HL-60/S4 treated with retinoic acid at 250 ng/mL for 4 days and 3 days (cell line): ENCODE data around the gene ICA1L.
"Not testable (repeated sequence)": the region's sequence is repeated elsewhere in the genome, so short reads cannot be mapped to it uniquely, and the experiment has no call there.

Experiments used
- in situ Hi-C: fragments of 300-500 bp; cut with MboI; formaldehyde crosslinking; loops from 2 replicates; pipeline ENCODE4 v1.7.0; 2022; ENCODE audit warnings: low sequenced_read_pairs

The ICA1L gene

GRCh38 chr2:202871300-202872141 is at the start of gene ICA1L:
ICA1L (minus strand) TSS chr2:202871766; CDS start chr2:202829009, 42,757 bp downstream.
- in situ Hi-C loops: no loop called here

DNA sequence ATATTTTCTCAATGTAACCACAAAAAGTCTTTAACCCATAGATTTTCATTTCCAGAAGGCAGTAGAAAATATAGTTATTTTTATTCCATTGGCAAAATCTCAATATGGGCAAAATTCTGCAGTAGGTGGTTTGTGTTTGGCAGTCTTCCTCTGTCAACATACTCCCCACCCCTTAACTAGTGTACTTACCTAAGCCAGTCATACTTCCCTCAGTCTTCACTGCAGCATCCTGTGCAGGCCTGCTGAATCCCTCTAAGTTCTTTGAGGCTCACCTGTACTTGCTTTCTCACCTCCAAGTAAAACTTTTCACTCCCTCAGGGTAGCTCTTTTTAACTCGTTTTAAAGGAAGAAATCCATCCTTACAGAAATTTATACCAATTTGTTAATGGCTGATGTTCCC is 47.3 kb upstream of the ICA1L start:
- in situ Hi-C loops: no loop called here

DNA sequence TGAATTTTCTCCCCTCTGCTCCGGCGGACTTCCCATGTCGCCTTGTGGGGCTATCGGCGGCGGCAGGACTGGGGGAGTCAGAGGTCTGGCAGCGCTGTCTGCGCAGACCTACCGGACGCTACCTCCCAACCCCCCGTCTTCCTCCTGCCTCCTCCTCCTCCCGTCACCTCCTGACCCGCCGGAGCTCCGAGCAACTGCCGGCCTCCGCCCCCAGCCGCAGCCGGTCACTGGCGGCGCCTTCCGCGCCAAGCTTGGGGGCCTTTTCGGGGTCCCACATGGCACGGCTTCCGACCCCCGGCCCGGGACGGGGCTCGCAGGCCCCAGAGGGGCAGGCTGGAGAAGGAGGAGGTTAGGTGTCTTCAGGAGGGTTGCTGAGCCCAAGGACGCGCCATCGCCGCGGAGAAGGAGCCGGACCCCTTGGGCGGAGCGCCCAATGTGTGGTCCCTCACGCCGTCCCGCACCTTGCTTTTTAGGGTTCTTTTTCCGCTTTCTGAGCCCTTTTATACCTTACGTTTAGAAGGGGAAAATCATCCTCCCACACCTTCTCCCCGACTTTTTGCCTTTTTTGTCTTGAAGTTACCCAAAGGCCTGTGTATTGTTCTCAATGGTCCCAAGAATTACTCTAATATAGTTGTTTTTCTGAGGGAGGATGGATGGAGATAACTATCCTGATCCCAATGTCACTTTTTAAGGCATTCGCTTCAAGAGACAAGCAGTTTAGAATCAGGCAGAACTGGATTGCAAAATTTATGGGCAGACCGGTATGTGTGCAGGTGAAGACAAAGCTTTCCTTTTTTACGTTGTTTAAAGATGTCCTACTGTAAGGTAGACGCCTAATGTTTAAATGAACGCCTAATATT is 41.0 kb upstream of the ICA1L start:
- in situ Hi-C loops: not testable (repeated sequence)

DNA sequence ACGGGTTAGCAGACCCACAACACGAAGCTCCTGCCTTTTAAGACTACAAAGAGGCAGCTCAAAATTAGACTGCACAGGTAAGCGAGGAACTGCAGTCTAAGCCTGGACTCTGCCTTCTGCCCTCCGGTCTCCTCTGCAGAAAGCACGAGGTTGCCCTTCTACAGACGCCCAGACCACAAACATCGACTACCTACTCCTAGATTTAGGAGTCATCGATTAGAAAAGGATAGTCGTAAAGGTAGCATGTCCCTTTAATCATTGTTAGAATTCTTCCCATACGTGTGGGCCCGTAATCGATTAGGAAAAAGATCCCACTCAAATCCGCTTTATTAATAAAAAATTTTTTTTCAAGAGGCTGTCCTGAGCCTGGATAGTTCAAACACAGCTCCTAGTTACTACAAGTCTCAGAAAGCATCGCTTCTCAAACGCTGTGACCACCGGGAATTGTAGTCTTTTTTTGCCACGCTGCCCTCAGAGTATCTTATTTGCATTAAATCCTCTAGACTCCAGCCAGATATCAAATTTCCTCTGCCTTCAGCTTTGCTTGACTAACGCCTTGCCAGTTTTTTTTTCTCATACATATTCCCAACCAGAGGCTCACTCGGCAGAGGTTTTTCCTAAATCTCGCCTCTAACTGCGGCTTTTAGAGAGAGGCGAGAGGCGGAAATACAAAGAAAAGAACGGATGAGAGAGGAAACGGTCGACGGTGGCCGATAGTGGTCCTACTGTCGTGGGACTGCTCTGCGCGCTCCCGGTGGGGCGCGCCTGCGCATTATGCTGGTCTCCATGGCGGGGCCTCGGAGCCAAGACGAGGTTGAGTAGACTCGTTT is 40.2 kb upstream of the ICA1L start, which contains the start of the genes CARF and WDR12:
CARF (plus strand) TSS at position 764 of the 830 bp plus-strand sequence. CDS start 29,628 bp downstream, outside the sequence.
WDR12 (minus strand) TSS at position 162 of the 830 bp plus-strand sequence. CDS start 197 bp downstream, outside the sequence.
- in situ Hi-C loops: no loop called here

DNA sequence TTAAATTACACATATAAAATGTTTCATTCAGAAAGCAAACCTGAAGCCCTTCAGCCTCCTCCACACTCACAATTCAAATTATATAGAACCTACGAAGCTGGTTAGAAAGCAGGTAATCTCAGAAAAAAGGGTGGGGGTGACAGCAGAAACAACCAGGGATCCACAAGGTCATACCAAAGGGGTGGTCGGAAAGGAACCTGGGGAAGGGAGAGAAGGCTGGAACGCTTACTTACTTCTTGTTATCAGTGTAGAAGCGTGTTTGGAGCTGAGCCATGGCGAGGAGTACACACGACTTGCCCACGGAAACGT is 39.6 kb upstream of the ICA1L start:
- in situ Hi-C loops: no loop called here

- in situ Hi-C loops: no loop called here
These were observed 39.1 kb upstream of the ICA1L start for GRCh38 chr2:202910698-202911097.

GRCh38 chr2:202910250-202910649 is 38.7 kb upstream of the ICA1L start:
- in situ Hi-C loops: not testable (repeated sequence)

DNA sequence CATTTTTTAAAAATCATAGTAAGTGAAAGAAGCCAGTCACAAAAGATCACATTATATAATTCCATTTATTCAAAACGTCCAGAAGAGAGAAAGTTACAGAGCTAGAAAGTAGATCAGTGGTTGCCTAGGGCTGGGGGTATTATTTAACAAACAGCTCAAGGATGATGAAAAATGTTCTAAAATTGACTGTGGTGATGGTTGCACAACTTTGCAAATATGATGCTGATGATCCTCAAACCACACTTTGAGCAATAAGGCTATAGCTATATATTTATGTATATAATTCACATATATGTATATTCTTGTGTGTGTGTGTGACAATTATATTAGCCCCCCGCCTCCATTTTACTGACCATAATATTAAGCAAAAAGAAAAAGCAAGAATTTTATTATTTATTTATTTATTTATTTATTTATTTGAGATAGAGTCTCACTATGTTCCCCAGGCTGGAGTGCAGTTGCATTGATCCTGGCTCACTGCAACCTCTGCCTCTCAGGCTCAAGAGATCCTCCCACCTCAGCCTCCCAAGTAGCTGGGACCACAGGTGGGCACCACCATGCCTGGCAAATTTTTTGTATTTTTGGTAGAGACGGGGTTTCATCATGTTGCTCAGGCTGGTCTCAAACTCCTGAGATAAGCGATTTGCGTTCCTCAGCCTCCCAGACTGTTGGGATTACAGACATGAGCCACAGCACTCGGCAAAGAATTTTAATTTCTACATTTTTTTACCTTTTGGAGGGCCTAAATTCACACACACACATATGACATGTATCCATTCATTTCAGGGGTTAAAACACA is 38.0 kb upstream of the ICA1L start:
- in situ Hi-C loops: no loop called here

GRCh38 chr2:202908186-202908585 is 36.6 kb upstream of the ICA1L start:
- in situ Hi-C loops: no loop called here

GRCh38 chr2:202905507-202905906 is 33.9 kb upstream of the ICA1L start:
- in situ Hi-C loops: not testable (repeated sequence)

DNA sequence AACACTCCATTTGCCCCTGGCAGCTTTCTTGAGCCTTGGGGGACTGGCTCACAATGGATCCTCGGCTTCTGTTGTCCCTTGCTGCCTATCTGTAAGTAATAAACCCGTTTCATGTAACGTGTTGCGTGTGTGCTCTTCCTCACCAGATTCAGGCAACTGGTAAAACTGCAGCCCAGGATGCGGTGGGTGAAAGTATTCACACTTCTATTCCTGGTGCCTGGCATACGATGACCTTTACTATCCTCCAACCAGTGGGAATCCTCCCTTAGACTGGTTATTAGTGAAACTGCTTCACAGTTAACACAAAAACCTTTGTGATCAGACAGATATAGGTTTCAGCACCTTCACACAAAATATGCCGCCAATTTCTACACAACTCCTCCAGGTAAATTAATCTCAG is 13.6 kb upstream of the ICA1L start:
- in situ Hi-C loops: no loop called here

GRCh38 chr2:202883987-202884675 is 12.6 kb upstream of the ICA1L start:
- in situ Hi-C loops: no loop called here

DNA sequence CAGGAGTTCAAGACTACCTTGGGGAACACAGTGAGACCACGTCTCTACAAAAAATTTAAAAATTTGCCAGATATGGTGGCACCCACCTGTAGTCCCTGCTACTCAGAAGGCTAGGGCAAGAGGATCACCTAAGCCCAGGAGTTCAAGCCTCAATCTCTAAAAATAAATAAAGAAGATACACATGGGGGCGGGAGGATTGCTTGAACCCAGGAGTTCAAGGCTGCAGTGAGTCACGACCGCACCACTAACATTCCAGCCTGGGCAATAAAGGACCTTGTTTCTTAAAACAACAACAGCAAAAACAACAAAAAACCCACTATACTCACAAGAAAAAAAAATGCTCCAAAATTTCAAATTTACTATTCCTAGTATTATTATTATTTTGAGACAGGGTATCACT is 10.0 kb upstream of the ICA1L start:
- in situ Hi-C loops: no loop called here

- in situ Hi-C loops: no loop called here
These were observed 6.1 kb upstream of the ICA1L start for GRCh38 chr2:202877699-202878098.

DNA sequence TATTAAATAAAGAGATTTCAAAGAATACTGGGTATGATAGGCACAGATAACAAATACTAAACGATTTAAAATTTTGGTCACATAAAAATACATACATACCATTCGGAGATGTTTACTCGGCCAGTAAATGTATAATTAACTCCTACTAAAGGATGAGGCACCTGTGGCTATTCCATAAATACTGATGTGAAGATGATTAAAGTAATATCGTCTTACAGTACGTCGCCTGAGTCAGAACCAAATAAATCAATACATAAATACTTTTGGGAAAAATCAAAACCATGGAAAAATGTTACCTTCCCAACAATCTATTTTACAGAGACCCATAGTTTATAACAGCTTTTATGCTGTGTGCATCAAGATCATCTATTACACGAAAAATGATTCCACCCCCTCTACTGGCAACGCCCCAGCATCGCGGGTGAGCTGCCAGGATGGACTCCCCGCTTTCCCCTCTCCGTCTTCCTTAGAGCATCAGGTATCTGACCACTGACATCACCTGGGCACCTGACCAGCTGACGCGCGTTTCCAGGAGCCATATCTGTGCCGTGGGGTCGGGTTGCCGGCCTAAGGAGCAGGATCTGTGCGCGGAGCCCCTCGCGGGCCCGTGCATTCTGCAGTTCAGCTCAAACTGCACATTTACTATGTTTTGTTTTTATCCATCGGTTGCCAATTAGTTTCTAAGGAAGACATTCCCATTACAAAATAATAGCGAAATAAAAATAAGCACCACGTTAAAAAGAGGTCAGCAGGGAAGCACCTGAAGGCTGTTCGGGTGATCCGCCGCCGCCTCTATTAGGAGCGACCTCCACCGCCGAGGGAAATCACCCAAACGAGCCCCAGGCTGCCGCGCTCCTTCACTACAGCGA is 901 bp downstream of the ICA1L start:
- in situ Hi-C loops: no loop called here

DNA sequence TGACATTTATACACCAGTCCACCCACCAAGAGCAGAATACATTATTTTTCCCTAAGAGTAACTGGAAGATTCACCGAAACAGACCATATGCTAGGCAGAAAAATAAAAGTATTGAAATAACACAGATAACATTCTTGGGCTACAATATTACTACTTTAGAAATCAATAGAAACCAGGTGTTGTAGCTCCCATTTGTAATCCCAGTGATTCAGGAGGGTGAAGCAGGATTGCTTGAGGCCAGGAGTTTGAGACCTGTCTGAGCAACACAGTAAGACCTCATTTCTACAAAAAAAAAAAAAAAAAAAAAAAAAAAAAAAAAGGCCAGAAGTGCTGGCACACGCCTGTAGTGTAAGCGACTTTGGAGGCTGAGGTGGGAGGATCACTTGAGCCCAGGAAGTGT is 9.6 kb downstream of the ICA1L start:
- in situ Hi-C loops: no loop called here

GRCh38 chr2:202858601-202859000 is 13.0 kb downstream of the ICA1L start:
- in situ Hi-C loops: no loop called here

DNA sequence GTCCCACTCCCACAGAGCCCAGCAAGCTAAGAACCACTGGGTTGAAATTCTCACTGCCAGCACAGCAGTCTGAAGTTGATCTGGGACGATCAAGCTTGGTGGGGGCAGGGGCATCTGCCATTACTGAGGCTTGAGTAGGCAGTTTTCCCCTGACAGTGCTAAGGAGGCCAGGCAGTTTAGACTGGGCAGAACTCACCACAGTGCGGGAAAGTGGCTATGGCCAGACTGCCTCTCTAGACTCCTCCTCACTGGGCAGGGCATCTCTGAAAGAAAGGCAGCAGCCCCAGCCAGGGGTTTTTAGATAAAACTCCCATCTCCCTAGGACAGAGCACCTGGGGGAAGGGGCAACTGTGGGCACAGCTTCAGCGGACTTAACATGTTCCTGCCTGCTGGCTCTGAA is 22.2 kb downstream of the ICA1L start:
- in situ Hi-C loops: not testable (repeated sequence)

GRCh38 chr2:202848813-202849212 is 22.8 kb downstream of the ICA1L start:
- in situ Hi-C loops: no loop called here
